Measurements from ENCODE around the gene PPP2R1A. TPM values are rescaled to one million over a fixed set of nuclear protein-coding genes. Genes with fewer than 3 reads are reported as not detected.
"Not testable (repeated sequence)": the region's sequence is repeated elsewhere in the genome, so short reads cannot be mapped to it uniquely, and the experiment has no call there.

Gene PPP2R1A
- total and polyA plus RNA-seq, 2 donors (not counting 3 experiments of a cell fraction or from before 2014, with no cell fraction given), result 221 to 253 TPM

- H3K4me3 ChIP-seq (replicated peaks in 1 of 3; ENCODE audit: insufficient read depth in 1 of 3, low read depth in 1 of 3, low read length in 3 of 3), result no peak overlapping the region
- H3K9ac ChIP-seq (replicated peaks; ENCODE audit: extremely low read depth, insufficient read depth, low read length), result no peak overlapping the region
- no peaks in the 10 kb centered on the region for H3K36me3 ChIP-seq (ENCODE audit: control insufficient read depth in 2 of 2, extremely low read depth in 1 of 2, insufficient read depth in 2 of 2, low read length in 2 of 2)
- H3K9me1 ChIP-seq (replicated peaks; ENCODE audit: control insufficient read depth, extremely low read depth, insufficient read depth, low read length), result no peaks in the 10 kb centered on the region
- H3K79me2 ChIP-seq (ENCODE audit: control insufficient read depth, insufficient read depth, low read length), result no peaks in the 10 kb centered on the region
- H3K4me2 ChIP-seq (ENCODE audit: insufficient read depth, low read length), result no peak overlapping the region
- no peaks in the 10 kb centered on the region for H3K4me1 ChIP-seq (ENCODE audit: control insufficient read depth, extremely low read depth, insufficient read depth, low read length)
- no TSS peak for BruUV-seq (replicated peaks)
- POLR2A ChIA-PET, result no interaction called here
- intact Hi-C loops (cut with micrococcal nuclease) (no loop called here), dilution Hi-C loops (cut with MboI; ENCODE audit: extremely low pct_ligation_motif_present, low sequenced_read_pairs) (no loop called here)
- H4K20me1 ChIP-seq (replicated peaks; ENCODE audit: control insufficient read depth, extremely low read depth, insufficient read depth, low read length), result no peaks in the 10 kb centered on the region
- no peak overlapping the region for H2AFZ ChIP-seq (ENCODE audit: low read depth, low read length)
- H3K27ac ChIP-seq (ENCODE audit: insufficient read depth, low read depth, low read length), result no peak overlapping the region
- H3K9me3 ChIP-seq (replicated peaks; ENCODE audit: control insufficient read depth, insufficient read depth, low read length), result no peaks in the 10 kb centered on the region
- H3K27me3 ChIP-seq (ENCODE audit: control insufficient read depth in 2 of 2, insufficient read depth in 2 of 2, low read length in 2 of 2), result no peaks in the 10 kb centered on the region
- DNase-seq (ENCODE audit: low read depth, low spot score) (no peak), FAIRE-seq (no peak)
- TF ChIP-seq GATA2 (IDR thresholded peaks at IDR 0.05; ENCODE audit: insufficient read depth, insufficient read length, low read depth, low read length) (no peak), POLR2A (IDR thresholded peaks at IDR 0.05; ENCODE audit: low read depth, low read length) (no peak), POLR2AphosphoS5 (IDR thresholded peaks at IDR 0.05; ENCODE audit: insufficient read depth, low read depth, low read length) (no peak), FOS (IDR thresholded peaks at IDR 0.05; ENCODE audit: borderline replicate concordance, insufficient read depth, low read length) (no peak), EZH2 (IDR thresholded peaks at IDR 0.05; ENCODE audit: borderline replicate concordance, low read depth, low read length, severe bottlenecking) (no peak), MAX (IDR thresholded peaks at IDR 0.05; ENCODE audit: insufficient read depth, insufficient read length) (no peak), JUN (IDR thresholded peaks at IDR 0.05; ENCODE audit: borderline replicate concordance, insufficient read depth, insufficient read length, low read depth) (no peak), MYC (IDR thresholded peaks at IDR 0.05; ENCODE audit: low read depth, low read length) (no peak)
- TF ChIP-seq, protein P1, sequence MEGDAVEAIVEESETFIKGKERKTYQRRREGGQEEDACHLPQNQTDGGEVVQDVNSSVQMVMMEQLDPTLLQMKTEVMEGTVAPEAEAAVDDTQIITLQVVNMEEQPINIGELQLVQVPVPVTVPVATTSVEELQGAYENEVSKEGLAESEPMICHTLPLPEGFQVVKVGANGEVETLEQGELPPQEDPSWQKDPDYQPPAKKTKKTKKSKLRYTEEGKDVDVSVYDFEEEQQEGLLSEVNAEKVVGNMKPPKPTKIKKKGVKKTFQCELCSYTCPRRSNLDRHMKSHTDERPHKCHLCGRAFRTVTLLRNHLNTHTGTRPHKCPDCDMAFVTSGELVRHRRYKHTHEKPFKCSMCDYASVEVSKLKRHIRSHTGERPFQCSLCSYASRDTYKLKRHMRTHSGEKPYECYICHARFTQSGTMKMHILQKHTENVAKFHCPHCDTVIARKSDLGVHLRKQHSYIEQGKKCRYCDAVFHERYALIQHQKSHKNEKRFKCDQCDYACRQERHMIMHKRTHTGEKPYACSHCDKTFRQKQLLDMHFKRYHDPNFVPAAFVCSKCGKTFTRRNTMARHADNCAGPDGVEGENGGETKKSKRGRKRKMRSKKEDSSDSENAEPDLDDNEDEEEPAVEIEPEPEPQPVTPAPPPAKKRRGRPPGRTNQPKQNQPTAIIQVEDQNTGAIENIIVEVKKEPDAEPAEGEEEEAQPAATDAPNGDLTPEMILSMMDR (IDR thresholded peaks at IDR 0.05; ENCODE audit: extremely low read depth in 1 of 2, insufficient read depth in 1 of 2, low read depth in 1 of 2, low read length in 2 of 2), result no peak
- CTCF ChIA-PET, result interaction anchor here (0.6 kb wide), 1 partner anchor 21 kb away, joined by 3 read pairs; no protein-coding TSS in a partner anchor
Observed at GRCh38 chr19:52258426-52258825, 68.6 kb downstream of the PPP2R1A start.

DNA sequence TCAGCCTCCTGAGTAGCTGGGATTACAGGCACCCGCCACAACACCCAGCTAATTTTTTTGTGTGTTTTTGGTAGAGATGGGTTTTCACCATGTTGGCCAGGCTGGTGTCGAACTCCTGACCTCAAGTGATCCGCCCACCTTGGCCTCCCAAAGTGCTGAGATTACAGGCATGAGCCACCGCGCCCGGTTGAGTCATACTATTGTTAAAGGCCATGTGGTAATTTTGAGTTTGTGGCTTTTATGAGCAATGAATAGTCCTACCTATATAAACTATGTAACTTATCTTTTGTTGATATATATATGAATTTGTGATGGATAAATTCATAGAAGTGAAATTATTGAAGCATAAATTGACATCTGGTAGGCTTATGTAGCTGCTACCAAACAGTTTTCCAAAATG is 75.7 kb downstream of the PPP2R1A start:
- dilution Hi-C loops (cut with MboI; ENCODE audit: extremely low pct_ligation_motif_present, low sequenced_read_pairs); H3K9ac ChIP-seq (replicated peaks; ENCODE audit: extremely low read depth, insufficient read depth, low read length); BruUV-seq (replicated peaks); H3K27me3 ChIP-seq (ENCODE audit: control insufficient read depth in 2 of 2, insufficient read depth in 2 of 2, low read length in 2 of 2); H3K27ac ChIP-seq (ENCODE audit: insufficient read depth, low read depth, low read length); H3K9me1 ChIP-seq (replicated peaks; ENCODE audit: control insufficient read depth, extremely low read depth, insufficient read depth, low read length); H3K36me3 ChIP-seq (ENCODE audit: control insufficient read depth in 2 of 2, extremely low read depth in 1 of 2, insufficient read depth in 2 of 2, low read length in 2 of 2); intact Hi-C loops (cut with micrococcal nuclease); H3K4me2 ChIP-seq (ENCODE audit: insufficient read depth, low read length); CTCF ChIA-PET; FAIRE-seq; H3K4me1 ChIP-seq (ENCODE audit: control insufficient read depth, extremely low read depth, insufficient read depth, low read length); H3K4me3 ChIP-seq (replicated peaks in 1 of 3; ENCODE audit: insufficient read depth in 1 of 3, low read depth in 1 of 3, low read length in 3 of 3); H2AFZ ChIP-seq (ENCODE audit: low read depth, low read length); POLR2A ChIA-PET; DNase-seq (ENCODE audit: low read depth, low spot score); H4K20me1 ChIP-seq (replicated peaks; ENCODE audit: control insufficient read depth, extremely low read depth, insufficient read depth, low read length); H3K9me3 ChIP-seq (replicated peaks; ENCODE audit: control insufficient read depth, insufficient read depth, low read length): not testable (repeated sequence)
- H3K79me2 ChIP-seq (ENCODE audit: control insufficient read depth, insufficient read depth, low read length), result peaks cover 10% of the 10 kb centered on the region
